H1 (cell line): ENCODE results near the gene GNB1. TPM values are rescaled to one million over a fixed set of nuclear protein-coding genes. Genes with fewer than 3 reads are reported as not detected.

ENCODE experiments used
- ATF2 ChIP-seq: IDR thresholded peaks from 2 replicates; pipeline ENCODE4 v1.6.1; 2012; ENCODE audit warnings: low read length, inconsistent platforms
- BRCA1 ChIP-seq: IDR thresholded peaks from 2 replicates; pipeline ENCODE4 v1.6.1; 2012; ENCODE audit warnings: low read depth, low read length, improper control_type of control experiment
- CHD1 ChIP-seq: IDR thresholded peaks from 2 replicates; pipeline ENCODE4 v1.6.1; 2012; ENCODE audit warnings: low read depth, low read length, improper control_type of control experiment
- CREB1 ChIP-seq: IDR thresholded peaks from 2 replicates; pipeline ENCODE4 v1.6.1; 2012; ENCODE audit warnings: inconsistent platforms
- E2F6 ChIP-seq: IDR thresholded peaks from 2 replicates; pipeline ENCODE4 v1.6.1; 2012; ENCODE audit warnings: inconsistent platforms
- EZH2 ChIP-seq: fragments of 200-600 bp; sonication (generic); IDR thresholded peaks from 2 replicates; pipeline ENCODE4 v1.7.1; 2012; ENCODE audit warnings: low read depth, mild to moderate bottlenecking, moderate library complexity, low read length, inconsistent platforms; ENCODE audit not compliant: severe bottlenecking
- FOSL1 ChIP-seq: IDR thresholded peaks from 2 replicates; pipeline ENCODE4 v1.6.1; 2011; ENCODE audit warnings: mild to moderate bottlenecking, low read depth, low read length, moderate library complexity; ENCODE audit not compliant: insufficient read depth
- JUN ChIP-seq: IDR thresholded peaks from 2 replicates; pipeline ENCODE4 v1.6.1; 2011; ENCODE audit warnings: low read depth, mild to moderate bottlenecking, improper control_type of control experiment, low read length
- KDM1A ChIP-seq: fragments of 200-600, 300-600 bp; sonication (generic); IDR thresholded peaks from 2 replicates; pipeline ENCODE4 v1.7.1; 2016; ENCODE audit warnings: mild to moderate bottlenecking, low read length, borderline replicate concordance
- KDM4A ChIP-seq: IDR thresholded peaks from one replicate; pipeline ENCODE4 v1.7.1; 2012; ENCODE audit warnings: low read depth, mild to moderate bottlenecking, moderate library complexity, low read length, inconsistent platforms; ENCODE audit not compliant: severe bottlenecking
- MAFK ChIP-seq: IDR thresholded peaks from 2 replicates; pipeline ENCODE4 v1.6.1; 2012; ENCODE audit warnings: low read depth, mild to moderate bottlenecking, improper control_type of control experiment, low read length
- PHF8 ChIP-seq: fragments of 200-600 bp; sonication (generic); conservative IDR thresholded peaks from 2 replicates; pipeline ENCODE4 v1.7.1; 2012; ENCODE audit warnings: low read depth, mild to moderate bottlenecking, inconsistent platforms, low read length, moderate library complexity
- RBBP5 ChIP-seq: IDR thresholded peaks from 2 replicates; pipeline ENCODE4 v1.7.1; 2012; ENCODE audit warnings: low read depth, mild to moderate bottlenecking, inconsistent platforms, low read length, moderate library complexity, borderline replicate concordance
- RNF2 ChIP-seq: fragments of 200-900, 300-1000 bp; sonication (generic); IDR thresholded peaks from 2 replicates; pipeline ENCODE4 v1.7.1; 2016; ENCODE audit warnings: borderline replicate concordance, low read depth, mild to moderate bottlenecking, antibody characterized with exemption, low read length; ENCODE audit not compliant: poor library complexity, severe bottlenecking; ENCODE audit errors: missing control alignments
- SIN3A ChIP-seq, 2 experiments: IDR thresholded peaks in 1 of 2; conservative IDR thresholded peaks in 1 of 2; 2 replicates each; pipeline ENCODE4 v1.6.1; 2011 to 2012; ENCODE audit warnings: low read length in 2 of 2, improper control_type of control experiment in 1 of 2, low read depth in 1 of 2, mild to moderate bottlenecking in 1 of 2
- SIX5 ChIP-seq: IDR thresholded peaks from 2 replicates; pipeline ENCODE4 v1.6.1; 2011; ENCODE audit warnings: mild to moderate bottlenecking, low read depth, low read length
- SP4 ChIP-seq: IDR thresholded peaks from 2 replicates; pipeline ENCODE4 v1.6.1; 2012; ENCODE audit warnings: low read length, inconsistent platforms
- SUZ12 ChIP-seq: fragments of 200-600 bp; sonication (generic); IDR thresholded peaks from 2 replicates; pipeline ENCODE4 v1.6.1; 2012; ENCODE audit warnings: mild to moderate bottlenecking, inconsistent platforms, low read length, moderate library complexity, mixed read lengths
- USF2 ChIP-seq: IDR thresholded peaks from 2 replicates; pipeline ENCODE4 v1.6.1; 2011; ENCODE audit warnings: low read length, improper control_type of control experiment
- polyA plus RNA-seq, 7 experiments: library from polyadenylated mRNA; depleted of rRNA in 3 of 7; stranded (reverse) in 5 of 7; unstranded in 2 of 7; fragments of >200 nt in 5 of 7; fragments of 200-250 nt in 2 of 7; gene quantifications; 1 replicate in 5 of 7; 2 replicates in 1 of 7; 4 replicates in 1 of 7; pipeline versions ENCODE4 v1.2.1 to v1.2.3, GENCODE V29; 2011 to 2013; ENCODE audit warnings: missing spikeins in 2 of 7, mixed read lengths in 2 of 7
- total RNA-seq: library from RNA; stranded (reverse); fragmentation: NEBNext Ultra II Directional; extraction: Animal tissue kit (Norgen Biotek cat#: 25700); gene quantifications from 2 replicates; pipeline ENCODE4 v1.2.1, GENCODE V29; 2021

The GNB1 gene
- total and polyA plus RNA-seq, 2 of the 8 experiments (the other 6 are each of a cell fraction or from before 2014, with no cell fraction given), result 343 to 382 TPM

- no peak for TF ChIP-seq USF2
- TF ChIP-seq MAFK, result no peak
- TF ChIP-seq SUZ12, result no peak
- no peak for TF ChIP-seq ATF2
- TF ChIP-seq KDM4A, result no peak
- TF ChIP-seq JUN, result no peak
- TF ChIP-seq E2F6, result no peak
- no peak for TF ChIP-seq FOSL1
- no peak for TF ChIP-seq EZH2
- TF ChIP-seq SIN3A (conservative IDR thresholded peaks at IDR 0.05 in 1 of 2, IDR thresholded peaks at IDR 0.05 in 1 of 2; ENCODE audit: low read depth in 1 of 2, low read length in 2 of 2), result peak in 1 of 2 experiments; percentile 81; a peak in 2 of 4 replicates
- TF ChIP-seq SP4, result no peak
- TF ChIP-seq CREB1, result peak; percentile 60
- TF ChIP-seq BRCA1, result no peak
- TF ChIP-seq CHD1, result no peak
- TF ChIP-seq PHF8, result no peak
- no peak for TF ChIP-seq SIX5
- TF ChIP-seq KDM1A, result no peak
- TF ChIP-seq RBBP5, result no peak
- TF ChIP-seq RNF2, result no peak
Observed at GRCh38 chr1:1906185-1907097, 15.6 kb upstream of the GNB1 start (continued).
